Astrocyte (in vitro differentiated cells and primary cell): ENCODE results near the gene EEF1AKMT1. TPM values are rescaled to one million over a fixed set of nuclear protein-coding genes. Genes with fewer than 3 reads are reported as not detected.
A peak's percentile ranks its signal among the peaks of the same experiment; 100 is the strongest.

Experiments
- DNase-seq: peaks from one replicate; pipeline ENCODE4 v3.0.0-alpha.2; 2010; ENCODE audit warnings: low read depth
- FAIRE-seq: peaks from 2 replicates; lab custom pipeline; 2011; peaks lifted over from hg19 to GRCh38; lab: Jason Lieb, UNC
- H2AFZ ChIP-seq: 2 replicates; pipeline ENCODE4 v1.6.0; 2012; ENCODE audit warnings: low read depth, low read length, inconsistent platforms
- H3K27ac ChIP-seq: 2 replicates; pipeline ENCODE4 v1.5.1; 2011; ENCODE audit warnings: low read depth, low read length, inconsistent platforms
- H3K27me3 ChIP-seq: 2 replicates; pipeline ENCODE4 v1.6.0; 2011; ENCODE audit warnings: low read length, inconsistent platforms; ENCODE audit not compliant: insufficient read depth
- H3K36me3 ChIP-seq: 2 replicates; pipeline ENCODE4 v1.5.1; 2011; ENCODE audit warnings: low read length, inconsistent platforms; ENCODE audit not compliant: insufficient read depth
- H3K4me1 ChIP-seq: 2 replicates; pipeline ENCODE4 v1.5.1; 2011; ENCODE audit warnings: low read length, inconsistent platforms; ENCODE audit not compliant: insufficient read depth
- H3K4me2 ChIP-seq: 2 replicates; pipeline ENCODE4 v1.6.0; 2012; ENCODE audit warnings: low read length, inconsistent platforms
- H3K4me3 ChIP-seq: 2 replicates; pipeline ENCODE4 v1.5.1; 2011; ENCODE audit warnings: low read depth, mild to moderate bottlenecking, low read length, inconsistent platforms; ENCODE audit not compliant: insufficient read depth
- H3K79me2 ChIP-seq: 2 replicates; pipeline ENCODE4 v1.6.0; 2012; ENCODE audit warnings: mild to moderate bottlenecking, low read length, inconsistent platforms; ENCODE audit not compliant: insufficient read depth
- H3K9ac ChIP-seq: 2 replicates; pipeline ENCODE4 v1.6.0; 2012; ENCODE audit warnings: mild to moderate bottlenecking, low read length, inconsistent platforms
- H3K9me3 ChIP-seq: 2 replicates; pipeline ENCODE4 v1.5.1; 2012; ENCODE audit warnings: low read depth, mild to moderate bottlenecking, low read length, inconsistent platforms; ENCODE audit not compliant: insufficient read depth
- H4K20me1 ChIP-seq: 2 replicates; pipeline ENCODE4 v1.6.0; 2012; ENCODE audit warnings: low read length, inconsistent platforms; ENCODE audit not compliant: insufficient read depth
- H3K27ac Mint-ChIP-seq: one replicate; pipeline ENCODE4 v1.8.0; 2021; ENCODE audit warnings: mild to moderate bottlenecking, mixed read lengths; ENCODE audit not compliant: unreplicated experiment
- H3K27me3 Mint-ChIP-seq: one replicate; pipeline ENCODE4 v1.8.0; 2021; ENCODE audit warnings: low read depth, mixed read lengths; ENCODE audit not compliant: unreplicated experiment
- H3K36me3 Mint-ChIP-seq: one replicate; pipeline ENCODE4 v1.8.0; 2021; ENCODE audit warnings: low read depth, mixed read lengths; ENCODE audit not compliant: unreplicated experiment
- H3K4me1 Mint-ChIP-seq: one replicate; pipeline ENCODE4 v1.8.0; 2021; ENCODE audit warnings: low read depth, mixed read lengths; ENCODE audit not compliant: unreplicated experiment
- H3K4me3 Mint-ChIP-seq: one replicate; pipeline ENCODE4 v1.8.0; 2021; ENCODE audit warnings: mild to moderate bottlenecking, moderate library complexity, mixed read lengths; ENCODE audit not compliant: unreplicated experiment
- H3K9me3 Mint-ChIP-seq: one replicate; pipeline ENCODE4 v1.8.0; 2021; ENCODE audit warnings: mild to moderate bottlenecking, mixed read lengths; ENCODE audit not compliant: unreplicated experiment
- CTCF ChIP-seq: IDR thresholded peaks from 2 replicates; pipeline ENCODE4 v1.5.1; 2011; ENCODE audit warnings: low read depth, mild to moderate bottlenecking, inconsistent platforms, low read length, moderate library complexity; ENCODE audit not compliant: insufficient read depth
- EZH2 ChIP-seq: IDR thresholded peaks from 2 replicates; pipeline ENCODE4 v1.6.1; 2012; ENCODE audit warnings: mild to moderate bottlenecking, low read length, inconsistent platforms; ENCODE audit not compliant: insufficient read depth
- total RNA-seq: library from RNA; stranded (reverse); gene quantifications from 2 replicates; pipeline ENCODE4 v1.2.1, GENCODE V29; 2021

Gene EEF1AKMT1
- total RNA-seq, 1 donor from 2014 or later, result 6.7 TPM

- Mint-ChIP-seq H3K4me1 (peaks cover 10% of the 10 kb centered on the region), H3K27ac (no peak overlapping the region), H3K9me3 (no peaks in the 10 kb centered on the region), H3K4me3 (no peak overlapping the region), H3K27me3 (no peaks in the 10 kb centered on the region), H3K36me3 (peaks cover 23% of the 10 kb centered on the region)
- H2AFZ ChIP-seq, result no peak overlapping the region
- peak overlapping the region; percentile 14 for H3K4me2 ChIP-seq
- FAIRE-seq (peak; percentile 41), DNase-seq (peak; percentile 22)
- H3K36me3 ChIP-seq, result peaks cover 7% of the 10 kb centered on the region
- no peaks in the 10 kb centered on the region for H3K27me3 ChIP-seq
- H3K27ac ChIP-seq, result no peak overlapping the region
- peaks cover 15% of the 10 kb centered on the region for H3K4me1 ChIP-seq
- no peak overlapping the region for H3K4me3 ChIP-seq
- no peaks in the 10 kb centered on the region for H4K20me1 ChIP-seq
- H3K9ac ChIP-seq, result no peak overlapping the region
- H3K79me2 ChIP-seq, result no peaks in the 10 kb centered on the region
- TF ChIP-seq CTCF, result no peak
- no peak for TF ChIP-seq EZH2
- no peaks in the 10 kb centered on the region for H3K9me3 ChIP-seq
Measured at GRCh38 chr13:20796791-20797508, 23.2 kb upstream of the EEF1AKMT1 start.

GRCh38 chr13:20789665-20790064 lies 15.9 kb upstream of the EEF1AKMT1 start:
- no peak for FAIRE-seq
- peaks cover 3% of the 10 kb centered on the region for H3K4me1 ChIP-seq

More at GRCh38 chr13:20789665-20790064, 15.9 kb upstream of the EEF1AKMT1 start:
- Mint-ChIP-seq H3K9me3 (no peaks in the 10 kb centered on the region), H3K36me3 (peaks cover 9% of the 10 kb centered on the region), H3K4me1 (peaks cover 4% of the 10 kb centered on the region), H3K27me3 (no peaks in the 10 kb centered on the region), H3K27ac (no peak overlapping the region), H3K4me3 (no peak overlapping the region)
- Histone ChIP-seq H2AFZ (no peak overlapping the region), H3K9me3 (no peaks in the 10 kb centered on the region), H3K27ac (no peak overlapping the region), H4K20me1 (no peaks in the 10 kb centered on the region), H3K36me3 (peaks cover 12% of the 10 kb centered on the region), H3K4me3 (no peak overlapping the region), H3K27me3 (no peaks in the 10 kb centered on the region), H3K79me2 (no peaks in the 10 kb centered on the region), H3K4me2 (no peak overlapping the region), H3K9ac (no peak overlapping the region)
- DNase-seq, result no peak
- TF ChIP-seq EZH2 (no peak), CTCF (no peak)
